ENCODE measurements around the gene GNG11.
"Not testable (repeated sequence)": the region's sequence is repeated elsewhere in the genome, so short reads cannot be mapped to it uniquely, and the experiment has no call there.

GNG11 gene

DNA sequence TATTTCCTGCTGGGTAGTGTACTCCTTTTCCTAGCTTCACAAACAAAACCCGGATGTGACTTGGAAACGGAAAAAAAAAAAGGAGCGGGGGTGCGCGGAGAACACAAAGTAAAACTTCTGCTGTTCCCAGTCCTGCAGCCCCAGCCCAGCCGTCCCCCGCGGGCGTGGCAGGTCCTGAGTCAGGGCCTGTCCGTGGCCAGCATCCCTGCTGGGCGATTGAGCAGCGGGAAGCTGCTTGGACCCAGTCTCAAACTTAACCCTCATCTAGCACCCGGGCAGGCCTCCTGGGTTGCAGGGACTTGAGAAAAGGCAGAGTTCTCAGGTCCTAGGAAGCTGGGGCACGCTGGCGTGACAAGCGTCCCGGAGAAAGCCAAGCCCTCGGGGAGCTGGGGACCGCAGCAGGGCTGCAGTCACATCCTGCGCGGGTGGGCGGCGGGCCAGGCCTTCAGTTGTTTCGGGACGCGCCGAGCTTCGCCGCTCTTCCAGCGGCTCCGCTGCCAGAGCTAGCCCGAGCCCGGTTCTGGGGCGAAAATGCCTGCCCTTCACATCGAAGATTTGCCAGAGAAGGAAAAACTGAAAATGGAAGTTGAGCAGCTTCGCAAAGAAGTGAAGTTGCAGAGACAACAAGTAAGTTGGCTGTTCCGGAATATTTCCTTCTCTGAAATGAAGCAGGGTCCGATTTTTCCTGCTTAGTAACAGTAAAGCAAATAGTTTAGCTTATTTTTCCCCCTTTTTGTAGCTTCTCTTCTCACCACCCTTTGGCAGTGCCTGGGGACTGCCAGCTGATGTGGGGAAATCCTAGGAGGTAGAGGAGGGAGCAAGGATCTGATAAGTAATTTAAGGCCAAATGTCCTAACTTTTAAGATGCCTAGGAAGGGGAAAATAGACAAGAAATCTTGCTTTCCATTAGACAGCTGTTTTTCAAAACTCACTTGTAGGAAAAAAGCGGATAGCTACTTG lies at the start of gene GNG11:
Gene GNG11 (plus strand): TSS at position 129 of the 960 bp plus-strand sequence. CDS start 403 bp downstream, at position 532.
- no peak for DNase-seq

DNA sequence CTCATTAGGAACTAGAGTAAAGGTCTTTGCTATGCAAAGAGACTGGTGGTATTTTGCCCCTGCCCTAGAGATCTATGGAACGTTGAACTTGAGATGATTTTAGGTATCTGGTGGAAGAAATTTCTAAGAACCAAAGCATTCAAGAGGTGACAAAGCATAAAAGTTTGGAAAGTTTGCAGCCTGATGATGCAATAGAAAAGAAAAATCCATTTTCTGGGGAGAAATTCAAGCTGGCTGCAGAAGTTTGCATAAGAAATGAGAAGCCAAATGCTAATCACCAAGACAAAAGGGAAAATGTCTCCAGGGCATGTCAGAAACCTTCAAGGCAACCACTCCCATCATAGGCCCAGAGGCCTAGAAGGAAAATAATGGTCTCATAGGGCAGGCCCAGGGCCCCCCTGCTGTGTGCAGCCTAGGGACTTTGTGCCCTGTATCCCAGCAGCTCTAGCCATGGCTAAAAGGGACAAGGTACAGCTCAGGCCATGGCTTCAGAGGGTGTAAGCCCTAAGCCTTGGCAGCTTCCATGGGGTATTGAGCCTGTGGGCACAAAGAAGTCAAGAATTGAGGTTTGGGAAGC lies 47.4 kb upstream of the GNG11 start:
- DNase-seq = no peak

DNA sequence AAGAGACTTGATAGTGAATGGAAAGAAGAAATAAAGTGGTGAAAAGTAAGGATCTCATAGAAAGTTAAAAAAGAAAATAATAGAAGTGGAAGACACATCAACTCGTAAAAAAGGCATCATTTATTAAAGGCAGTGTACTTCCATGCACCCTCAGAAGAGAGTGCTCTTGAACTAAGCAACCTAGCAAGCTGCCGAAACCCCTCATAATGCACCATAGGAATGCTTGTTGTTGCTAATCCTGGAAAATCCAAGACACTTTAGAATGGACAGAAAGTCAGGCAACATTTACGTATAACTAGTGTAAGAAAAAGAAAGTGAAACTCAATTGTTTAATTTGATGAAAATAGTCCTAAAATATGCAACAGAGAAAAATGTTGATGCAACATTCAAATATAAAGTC lies 43.8 kb upstream of the GNG11 start:
- DNase-seq = no peak

DNA sequence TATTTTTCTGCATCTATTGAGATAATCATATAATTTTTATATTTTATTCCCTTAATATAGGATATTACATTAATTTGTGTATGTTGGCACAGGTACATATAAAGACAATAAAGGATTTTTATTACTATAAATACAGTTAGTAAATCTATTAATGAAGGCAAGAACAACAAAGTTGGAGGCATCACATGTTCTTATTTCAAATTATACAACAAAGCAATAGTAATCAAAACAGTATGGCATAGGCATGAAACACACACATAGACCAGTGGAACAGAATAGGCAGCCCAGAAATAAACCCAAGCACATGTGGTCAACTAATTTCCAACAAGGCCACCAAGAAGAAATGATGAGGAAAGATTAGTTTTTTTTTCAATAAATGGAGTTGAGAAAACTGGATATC lies 42.2 kb upstream of the GNG11 start:
- DNase-seq = no peak

DNA sequence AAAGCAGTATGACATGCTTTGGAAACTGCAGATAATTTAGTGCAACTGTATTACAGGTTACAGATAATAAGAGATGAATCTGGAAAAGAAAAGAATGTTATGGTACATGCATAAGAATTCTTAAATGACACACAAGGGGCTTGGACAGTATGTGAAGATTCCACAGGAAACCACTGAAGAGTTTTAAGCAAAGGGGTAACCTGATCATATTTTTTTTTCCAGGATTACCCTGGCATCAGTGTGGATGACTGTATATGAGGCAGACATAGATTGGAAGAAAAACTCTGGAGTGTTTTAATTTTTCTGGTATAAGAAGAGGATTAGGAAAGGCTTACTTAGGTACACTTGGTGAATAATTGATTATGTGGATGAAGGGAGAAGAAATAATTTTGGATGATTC lies 39.1 kb upstream of the GNG11 start:
- no peak for DNase-seq

DNA sequence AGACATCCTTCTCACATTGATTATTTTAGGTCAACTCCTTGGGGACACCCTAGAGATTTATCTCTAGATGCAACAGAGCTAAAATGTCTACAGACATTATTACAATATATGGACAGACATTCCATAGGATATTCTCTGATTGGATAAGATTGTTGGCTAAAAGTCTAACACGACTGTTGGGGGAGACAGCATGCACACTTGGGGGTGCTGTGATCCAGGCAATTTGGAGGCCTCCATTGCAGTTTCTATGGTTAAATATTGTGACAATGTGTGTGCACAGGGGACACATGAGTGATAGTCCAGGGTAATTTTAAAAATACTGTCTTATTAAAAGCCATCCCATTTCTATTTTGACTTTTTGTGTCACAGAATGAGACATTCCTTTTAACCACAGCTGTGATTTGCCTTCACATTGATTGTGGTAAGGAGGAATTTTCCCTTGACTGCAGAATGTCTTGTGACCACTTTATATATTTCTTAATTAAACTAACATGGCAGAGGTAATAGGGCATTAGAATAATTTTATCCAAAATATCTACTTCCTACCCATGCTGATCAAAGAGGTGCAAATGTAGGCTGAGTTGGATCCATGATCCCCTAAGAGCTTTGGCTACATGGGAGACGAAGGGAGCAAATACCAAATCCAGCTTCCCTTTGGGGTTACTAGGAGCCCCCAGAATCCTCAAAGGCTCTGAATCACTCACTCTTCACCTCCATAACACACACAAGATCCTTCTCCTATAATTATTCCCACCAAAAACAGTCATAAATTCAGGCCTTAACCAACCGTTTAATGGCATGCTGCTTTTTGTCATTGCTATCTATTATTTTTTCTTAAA lies 38.2 kb upstream of the GNG11 start:
- no peak for DNase-seq

DNA sequence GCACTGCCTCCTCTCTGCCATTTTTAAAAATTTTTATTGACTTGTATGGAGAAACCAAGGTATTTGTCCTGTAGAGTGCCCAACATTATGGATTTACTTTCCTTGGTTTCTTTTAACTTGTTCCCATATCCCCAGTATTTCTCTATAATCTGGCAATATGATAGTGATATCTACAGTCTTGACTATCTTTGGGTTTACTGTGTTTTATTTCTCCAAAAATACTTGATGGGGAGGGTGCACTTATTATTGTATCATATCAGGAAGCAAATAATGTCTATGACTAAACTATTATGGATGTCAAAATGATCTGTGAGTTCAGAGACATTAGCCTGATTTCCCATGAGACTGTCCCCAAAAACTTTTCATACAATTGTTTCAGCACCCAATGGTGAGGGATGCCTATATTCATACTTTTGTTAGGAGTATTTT lies 37.6 kb upstream of the GNG11 start:
- no peak for DNase-seq

DNA sequence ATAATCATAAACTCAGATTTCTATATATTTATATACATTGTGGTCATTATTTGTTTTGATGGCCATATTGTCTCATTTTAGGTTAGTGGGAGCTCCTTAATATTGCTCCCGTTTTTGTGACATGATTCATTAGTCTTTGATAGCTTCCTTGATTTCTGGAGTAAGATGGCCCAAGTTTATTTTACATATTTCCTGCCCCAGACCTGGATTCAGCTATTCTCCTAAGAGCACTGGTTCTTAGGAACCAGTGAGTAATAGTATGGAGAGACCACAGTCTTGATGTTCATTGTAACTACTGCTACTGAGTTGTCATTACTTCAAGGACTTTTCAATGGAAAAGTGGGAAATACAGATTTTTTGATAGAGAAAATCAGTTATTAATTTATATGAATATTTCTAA lies 37.0 kb upstream of the GNG11 start:
- no peak for DNase-seq

DNA sequence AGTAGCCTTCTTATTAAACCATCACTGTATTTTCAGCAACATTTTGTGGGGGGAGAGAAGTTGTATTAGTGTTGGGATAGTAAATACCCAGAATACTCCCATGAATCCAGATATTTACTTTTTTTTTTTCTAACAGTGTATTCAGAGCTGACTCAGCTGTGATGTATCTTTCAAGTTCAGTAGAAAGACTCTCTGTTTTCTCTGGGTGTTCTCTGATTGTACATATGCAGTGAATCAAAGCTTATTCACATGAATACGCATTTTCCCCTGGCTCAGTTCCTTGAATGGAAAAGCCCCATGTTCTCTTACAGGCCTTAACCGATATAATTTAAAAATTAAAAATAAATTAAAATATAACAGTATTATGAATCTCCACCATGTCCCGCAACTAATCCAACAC lies 32.3 kb upstream of the GNG11 start:
- no peak for DNase-seq

DNA sequence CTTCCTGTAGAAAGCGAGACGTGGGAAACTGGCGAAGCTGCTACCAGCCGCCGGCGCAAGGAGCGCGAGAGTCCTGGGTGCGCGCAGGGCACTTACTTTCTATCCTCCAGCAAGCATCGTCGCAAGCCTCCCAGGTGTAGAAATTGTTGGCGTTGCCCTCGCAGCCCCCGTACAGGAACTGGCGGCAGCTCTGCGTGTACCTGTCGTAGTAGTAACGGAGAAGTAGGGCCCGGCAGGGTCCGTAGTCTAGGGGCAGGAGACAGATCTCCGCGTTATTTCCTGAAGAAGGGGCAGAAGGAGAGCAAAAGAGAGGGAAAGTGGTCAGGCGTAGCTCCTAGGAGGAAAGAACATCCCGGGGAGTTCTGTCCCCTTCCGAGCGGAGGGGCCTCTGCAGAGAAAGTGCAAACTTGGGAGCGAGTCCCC lies 31.5 kb upstream of the GNG11 start:
- no peak for DNase-seq

DNA sequence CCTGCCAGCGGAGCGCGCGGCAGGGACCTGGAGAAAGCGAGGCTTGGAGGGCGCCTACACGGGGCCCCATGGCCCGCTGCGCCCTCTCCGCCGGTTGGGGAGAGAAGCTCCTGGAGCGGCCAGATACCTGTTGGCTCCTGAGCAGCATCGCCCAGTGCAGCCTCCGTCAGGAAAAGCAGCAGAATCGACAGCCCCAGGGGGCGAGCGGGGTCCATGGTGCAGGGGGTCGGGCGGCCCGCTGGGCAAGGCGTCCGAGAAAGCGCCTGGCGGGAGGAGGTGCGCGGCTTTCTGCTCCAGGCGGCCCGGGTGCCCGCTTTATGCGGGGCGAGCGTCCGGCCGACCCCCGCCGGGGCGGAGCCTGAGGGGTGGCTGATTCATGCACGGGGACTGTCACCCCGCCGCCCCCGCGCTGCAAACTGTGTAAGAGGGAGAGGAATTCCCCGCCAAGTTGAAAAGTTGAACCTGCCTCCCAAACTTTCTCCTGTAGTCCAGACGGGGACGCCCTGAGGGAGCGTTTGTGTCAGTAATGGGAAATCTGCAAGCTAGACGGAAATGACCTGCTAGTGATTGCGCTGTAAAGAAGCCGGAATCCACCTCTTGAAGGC lies 31.0 kb upstream of the GNG11 start, which contains the start of gene TFPI2:
Gene TFPI2 (minus strand): TSS at position 290 of the 605 bp plus-strand sequence. CDS start 75 bp downstream, at position 215.
- DNase-seq = no peak

DNA sequence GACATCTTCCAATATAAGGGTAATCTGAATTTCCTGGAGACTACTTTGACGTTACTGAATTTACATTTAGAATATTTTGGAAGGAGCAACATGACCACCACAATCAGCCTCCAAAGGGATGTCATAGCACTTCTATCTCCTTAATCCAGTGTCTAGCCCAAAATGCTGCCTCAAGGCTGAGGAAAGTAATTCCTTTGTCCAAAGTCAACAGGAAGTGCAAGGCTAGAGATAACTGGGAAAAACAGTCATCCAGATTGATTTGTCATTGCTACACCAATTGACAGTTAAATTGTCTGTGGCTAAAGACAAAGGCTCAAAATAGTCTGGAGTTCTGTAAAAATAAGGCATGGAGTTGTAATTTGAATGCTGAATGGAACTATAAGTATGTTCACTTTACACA lies 27.1 kb upstream of the GNG11 start:
- no peak for DNase-seq

DNA sequence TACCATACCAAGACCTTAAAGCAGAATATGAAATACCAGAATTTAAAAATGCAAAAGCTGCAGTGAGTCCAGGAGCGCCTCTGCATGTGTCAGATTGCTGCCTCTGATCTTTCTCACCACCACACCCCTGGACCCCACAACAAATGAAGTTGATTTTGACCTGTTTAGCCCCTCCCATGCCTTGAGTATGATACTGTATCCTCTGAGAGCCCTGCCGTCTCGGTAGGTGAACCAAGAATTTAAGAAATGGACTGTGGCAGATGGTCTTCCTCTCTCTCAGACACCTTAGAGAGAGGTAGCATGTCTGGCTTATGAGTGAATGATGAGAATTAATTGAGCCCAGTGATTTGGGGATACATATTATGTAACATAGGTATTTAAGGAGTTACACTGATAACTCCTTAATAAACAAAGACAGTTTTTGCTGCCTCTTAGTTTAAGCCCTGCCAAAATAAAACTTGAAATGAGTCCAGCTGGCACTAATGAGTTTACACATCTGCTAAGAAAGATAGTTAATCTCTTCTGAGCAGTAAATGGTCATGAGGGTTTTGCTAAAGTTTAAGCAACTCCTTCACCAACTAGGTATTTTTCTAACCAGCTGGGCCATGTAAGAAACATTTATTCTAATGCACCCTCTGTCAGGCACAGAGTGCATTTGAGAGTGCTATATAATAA lies 26.4 kb upstream of the GNG11 start:
- DNase-seq = no peak

DNA sequence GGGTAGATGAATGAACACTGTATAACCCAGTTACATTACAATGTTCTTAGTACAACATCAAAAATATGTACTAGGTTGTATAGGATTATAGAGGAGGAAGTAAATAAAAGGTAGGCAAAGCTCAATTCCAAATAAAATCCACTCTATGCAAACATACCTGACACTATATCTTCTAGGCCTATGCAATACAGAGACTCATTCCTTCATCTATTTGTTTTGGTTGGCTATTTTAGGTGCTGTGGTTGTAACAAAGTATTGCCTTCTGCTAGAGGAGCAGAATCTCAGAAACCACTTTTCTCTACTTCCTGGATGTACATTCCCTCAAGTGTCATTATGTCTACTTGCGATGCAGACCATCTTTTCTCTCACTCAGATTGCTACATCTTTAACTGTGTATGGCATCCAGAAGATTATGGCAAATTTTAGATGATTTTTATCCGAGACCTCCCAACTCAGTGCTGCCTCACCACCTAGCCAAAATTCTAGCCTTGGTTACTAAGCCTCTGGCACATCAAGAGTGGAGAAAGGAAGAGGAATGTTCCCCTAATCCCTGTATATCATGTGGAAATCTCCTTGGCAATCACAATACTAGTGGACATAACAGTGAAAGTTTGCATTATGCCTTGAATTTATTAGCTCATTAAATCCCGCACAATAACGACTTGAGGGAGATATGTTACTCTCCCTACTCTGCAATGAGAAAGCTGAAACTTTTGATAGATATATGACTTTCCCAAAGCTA lies 25.5 kb upstream of the GNG11 start:
- no peak for DNase-seq

DNA sequence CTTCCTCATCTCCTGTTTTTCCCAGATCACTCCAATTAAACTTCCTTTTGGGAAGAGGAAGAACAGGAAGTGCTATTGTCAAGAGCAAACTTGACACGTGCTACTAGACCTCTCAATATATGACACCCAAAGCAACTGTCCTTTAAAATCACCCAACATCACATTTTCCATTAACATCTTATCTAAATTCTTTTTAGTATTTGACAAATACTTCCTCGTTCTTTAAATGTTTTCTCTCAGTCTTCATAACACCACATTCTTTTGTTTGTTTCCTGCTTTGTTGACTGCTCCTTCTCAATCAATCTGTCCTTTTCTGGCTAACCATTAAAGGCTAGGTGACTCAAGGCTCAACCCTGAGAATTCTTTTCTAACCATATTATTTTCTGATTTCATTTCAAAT lies 23.9 kb upstream of the GNG11 start:
- no peak for DNase-seq

DNA sequence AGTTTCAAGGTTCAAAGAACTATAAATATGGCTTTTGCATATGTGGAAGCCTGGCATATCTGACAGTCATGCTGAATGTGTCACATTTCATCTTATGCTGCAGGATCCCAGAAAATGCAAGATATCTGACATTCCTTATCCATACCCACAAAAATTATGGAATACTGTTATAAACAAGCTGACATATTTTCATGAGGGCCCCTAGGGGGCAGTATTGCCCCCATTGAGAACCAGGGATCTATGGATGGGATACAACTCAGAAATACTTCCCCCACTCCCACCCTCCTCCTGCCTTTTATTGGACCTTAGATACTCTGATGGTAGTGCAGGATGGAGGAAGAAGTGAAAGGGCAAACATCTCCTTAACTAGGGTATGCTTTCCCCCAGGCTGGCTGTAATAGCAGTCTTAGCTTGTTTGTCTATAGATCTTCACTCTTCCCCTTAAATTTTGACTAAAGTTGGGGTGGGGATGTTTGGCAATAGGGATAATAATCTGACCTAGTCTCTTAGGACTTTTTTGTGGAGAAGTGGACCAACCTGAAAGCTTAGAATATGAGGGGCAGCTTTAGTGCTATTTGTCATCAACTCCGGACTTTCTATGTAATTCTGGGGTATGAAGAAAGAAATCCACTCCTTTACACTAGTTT lies 18.6 kb upstream of the GNG11 start:
- DNase-seq = no peak

DNA sequence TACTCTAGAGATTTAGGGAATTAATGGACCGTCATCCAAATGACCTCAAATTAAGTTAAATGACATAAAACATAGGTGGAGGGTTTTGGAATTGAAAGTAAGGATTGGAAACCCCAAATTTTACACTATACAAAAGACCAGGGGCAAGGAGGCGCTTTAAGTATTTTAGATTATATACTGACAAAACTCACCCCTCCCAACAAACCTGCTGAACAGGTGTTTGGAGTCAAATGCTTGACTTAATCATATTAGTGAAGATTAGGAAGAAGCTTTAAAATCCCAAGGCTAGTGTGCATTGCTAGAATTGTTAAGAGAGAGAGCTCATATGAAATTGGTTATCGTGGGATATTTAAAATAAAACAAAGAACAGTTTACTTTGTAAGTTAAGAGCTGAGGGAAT lies 15.3 kb upstream of the GNG11 start, which contains the start of gene GNGT1:
Gene GNGT1 (plus strand): TSS at position 301 of the 400 bp plus-strand sequence. CDS start 180 bp downstream, outside the sequence.
- DNase-seq = no peak

DNA sequence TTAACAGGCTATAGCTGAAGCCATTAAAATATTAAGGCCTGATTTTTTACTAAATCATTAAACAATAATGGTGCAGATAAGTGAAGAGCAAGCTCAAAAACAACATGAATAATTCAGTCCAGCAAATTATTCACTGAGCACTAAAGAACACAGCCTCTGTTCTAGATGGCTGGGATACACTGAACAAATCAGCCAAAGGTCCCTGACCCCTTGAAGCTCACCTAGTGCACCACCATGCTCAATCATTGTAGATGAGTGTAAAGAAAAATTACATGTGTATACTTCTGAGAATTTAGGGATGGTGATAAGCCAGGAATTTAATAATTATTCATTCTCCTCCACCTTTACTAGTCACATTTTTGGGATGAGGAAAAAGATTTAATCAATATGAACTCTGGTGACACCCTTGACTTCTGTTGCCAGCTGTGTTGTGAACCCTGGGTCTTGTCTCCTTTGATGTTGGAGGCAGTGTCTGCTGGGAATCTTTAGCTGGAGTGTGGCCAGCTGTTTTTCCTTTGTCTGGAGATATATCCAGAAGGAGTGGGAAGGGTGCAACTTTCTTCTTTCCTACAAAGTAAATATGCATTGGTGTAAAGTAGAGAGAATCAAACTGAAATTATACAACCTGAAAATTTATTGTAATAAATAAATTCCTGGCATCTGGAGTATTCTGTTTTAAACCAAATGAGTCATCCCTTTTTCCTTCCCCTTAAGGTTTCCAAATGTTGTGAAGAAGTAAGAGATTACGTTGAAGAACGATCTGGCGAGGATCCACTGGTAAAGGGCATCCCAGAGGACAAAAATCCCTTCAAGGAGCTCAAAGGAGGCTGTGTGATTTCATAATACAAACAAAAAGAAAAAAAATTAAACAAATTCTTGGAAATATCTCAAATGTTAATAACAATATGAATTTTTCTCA lies 11.2 kb upstream of the GNG11 start:
- no peak for DNase-seq

DNA sequence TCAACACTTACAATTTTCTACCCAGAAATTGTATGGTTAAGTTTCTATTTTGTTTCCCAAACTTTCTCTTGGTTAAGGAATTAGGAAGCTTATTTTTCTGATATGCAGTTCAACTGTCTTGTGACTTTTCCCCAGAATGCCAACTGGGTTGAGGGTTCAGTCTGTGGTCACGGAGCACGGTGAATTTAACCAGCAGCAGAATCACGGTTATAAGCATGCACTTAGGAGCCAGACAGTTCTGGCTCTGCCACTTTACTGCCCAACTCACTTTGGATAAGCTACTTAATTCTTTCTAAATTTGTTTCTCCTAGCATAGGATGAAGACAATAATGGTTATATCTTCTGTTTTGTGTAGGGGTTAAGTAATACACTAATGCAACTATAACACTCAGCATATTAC lies 10.3 kb upstream of the GNG11 start:
- DNase-seq = not testable (repeated sequence)

DNA sequence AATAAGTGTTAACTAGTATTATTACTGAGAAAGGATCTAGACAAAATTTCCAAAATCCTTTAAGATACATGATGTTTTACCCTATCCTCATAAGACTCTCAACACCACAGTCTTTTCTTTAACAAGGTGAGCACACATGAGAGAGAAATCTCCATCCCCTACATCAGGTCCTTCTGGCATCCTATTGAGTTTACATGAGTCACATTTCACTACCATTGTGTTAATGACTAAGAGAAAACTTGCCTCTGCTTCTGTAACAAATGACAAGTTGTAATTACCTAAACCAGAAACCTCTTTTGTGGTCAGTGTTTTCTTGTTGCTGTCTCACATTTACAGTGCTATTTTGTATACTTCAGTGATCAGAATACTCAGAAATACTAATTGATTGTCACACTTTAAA lies 9.9 kb upstream of the GNG11 start:
- DNase-seq = not testable (repeated sequence)
